H9 (cell line): Measurements from ENCODE around the gene ITGB3. TPM values are rescaled to one million over a fixed set of nuclear protein-coding genes. Genes with fewer than 3 reads are reported as not detected.
"Not testable (repeated sequence)": the region's sequence is repeated elsewhere in the genome, so short reads cannot be mapped to it uniquely, and the experiment has no call there.

ENCODE experiments used
- DNase-seq: peaks from one replicate; pipeline ENCODE4 v3.0.0-alpha.2; 2017
- H2AFZ ChIP-seq: one replicate; pipeline ENCODE4 v1.6.1; 2013; ENCODE audit warnings: mild to moderate bottlenecking, low read length, control low read depth, moderate library complexity
- H2AK5ac ChIP-seq: 2 replicates; pipeline ENCODE4 v1.6.1; 2013; ENCODE audit warnings: low read length, control low read depth, mixed read lengths; ENCODE audit not compliant: insufficient read length
- H2BK120ac ChIP-seq: one replicate; pipeline ENCODE4 v1.6.1; 2013; ENCODE audit warnings: low read depth, mild to moderate bottlenecking, low read length, control low read depth, inconsistent platforms; ENCODE audit not compliant: poor library complexity, severe bottlenecking
- H2BK12ac ChIP-seq: 2 replicates; pipeline ENCODE4 v1.6.1; 2013; ENCODE audit warnings: low read length, control low read depth, mixed read lengths, low read depth; ENCODE audit not compliant: insufficient read length
- H2BK15ac ChIP-seq: 2 replicates; pipeline ENCODE4 v1.6.1; 2013; ENCODE audit warnings: low read depth, low read length, control low read depth
- H2BK20ac ChIP-seq: one replicate; pipeline ENCODE4 v1.6.1; 2013; ENCODE audit warnings: low read depth, mild to moderate bottlenecking, low read length, control low read depth, inconsistent platforms; ENCODE audit not compliant: poor library complexity, severe bottlenecking
- H2BK5ac ChIP-seq: 2 replicates; pipeline ENCODE4 v1.6.1; 2013; ENCODE audit warnings: low read length, control low read depth, mixed read lengths; ENCODE audit not compliant: insufficient read length
- H3K14ac ChIP-seq: 2 replicates; pipeline ENCODE4 v1.6.1; 2013; ENCODE audit warnings: low read length, control low read depth; ENCODE audit not compliant: insufficient read depth
- H3K18ac ChIP-seq: 2 replicates; pipeline ENCODE4 v1.6.1; 2013; ENCODE audit warnings: low read depth, mild to moderate bottlenecking, mixed read lengths, low read length, control low read depth; ENCODE audit not compliant: insufficient read length
- H3K23ac ChIP-seq: 2 replicates; pipeline ENCODE4 v1.6.1; 2013; ENCODE audit warnings: low read length, control low read depth, mixed read lengths, low read depth; ENCODE audit not compliant: insufficient read length
- H3K23me2 ChIP-seq: 2 replicates; pipeline ENCODE4 v1.6.1; 2013; ENCODE audit warnings: low read depth, mild to moderate bottlenecking, mixed read lengths, low read length, control low read depth; ENCODE audit not compliant: insufficient read length, poor library complexity, severe bottlenecking
- H3K27ac ChIP-seq: 2 replicates; pipeline ENCODE4 v1.5.1; 2013; ENCODE audit warnings: low read length, control low read depth, mixed read lengths, low read depth; ENCODE audit not compliant: insufficient read length
- H3K27me3 ChIP-seq: 2 replicates; pipeline ENCODE4 v1.6.1; 2013; ENCODE audit warnings: low read length, control low read depth, inconsistent platforms; ENCODE audit not compliant: insufficient read depth
- H3K4ac ChIP-seq: 2 replicates; pipeline ENCODE4 v1.6.1; 2013; ENCODE audit warnings: low read depth, mild to moderate bottlenecking, control low read depth, inconsistent platforms, low read length, moderate library complexity
- H3K4me1 ChIP-seq: 2 replicates; pipeline ENCODE4 v1.6.1; 2013; ENCODE audit warnings: low read length, control low read depth, inconsistent platforms; ENCODE audit not compliant: insufficient read depth
- H3K4me2 ChIP-seq: 2 replicates; pipeline ENCODE4 v1.6.1; 2013; ENCODE audit warnings: low read length, control low read depth, mixed read lengths; ENCODE audit not compliant: insufficient read length, insufficient read depth
- H3K56ac ChIP-seq: 2 replicates; pipeline ENCODE4 v1.6.1; 2013; ENCODE audit warnings: low read depth, mild to moderate bottlenecking, mixed read lengths, low read length, control low read depth; ENCODE audit not compliant: insufficient read length
- H3K79me1 ChIP-seq: 2 replicates; pipeline ENCODE4 v1.6.1; 2013; ENCODE audit warnings: low read depth, mild to moderate bottlenecking, moderate library complexity, low read length, control low read depth, inconsistent platforms; ENCODE audit not compliant: insufficient read depth, poor library complexity, severe bottlenecking
- H3K79me2 ChIP-seq: 2 replicates; pipeline ENCODE4 v1.6.1; 2013; ENCODE audit warnings: low read length, control low read depth, inconsistent platforms; ENCODE audit not compliant: insufficient read depth
- H3K9ac ChIP-seq: 2 replicates; pipeline ENCODE4 v1.6.1; 2013; ENCODE audit warnings: low read length, control low read depth, mixed read lengths; ENCODE audit not compliant: insufficient read length; ENCODE audit errors: extremely low read depth
- H3K9me3 ChIP-seq: one replicate; pipeline ENCODE4 v1.6.1; 2013; ENCODE audit warnings: low read depth, low read length, inconsistent platforms; ENCODE audit not compliant: control insufficient read depth
- H3T11ph ChIP-seq: one replicate; pipeline ENCODE4 v1.6.1; 2013; ENCODE audit warnings: mild to moderate bottlenecking, low read length, control low read depth, inconsistent platforms
- H4K20me1 ChIP-seq: one replicate; pipeline ENCODE4 v1.6.1; 2013; ENCODE audit not compliant: control insufficient read depth, insufficient read length, insufficient read depth
- H4K5ac ChIP-seq: 2 replicates; pipeline ENCODE4 v1.6.1; 2013; ENCODE audit warnings: low read depth, mild to moderate bottlenecking, mixed read lengths, low read length, control low read depth; ENCODE audit not compliant: insufficient read length
- H4K8ac ChIP-seq: replicated peaks from 2 replicates; pipeline ENCODE4 v1.6.1; 2013; ENCODE audit warnings: low read length, control low read depth, mixed read lengths, low read depth; ENCODE audit not compliant: insufficient read length
- H4K91ac ChIP-seq: 2 replicates; pipeline ENCODE4 v1.6.1; 2013; ENCODE audit warnings: low read depth, mild to moderate bottlenecking, moderate library complexity, mixed read lengths, low read length, control low read depth; ENCODE audit not compliant: insufficient read length
- H3K27ac Mint-ChIP-seq, 3 experiments: 2 replicates in 2 of 3; 3 replicates in 1 of 3; pipeline ENCODE4 v1.8.0; 2020 to 2021; ENCODE audit warnings: mixed read lengths in 3 of 3, mild to moderate bottlenecking in 1 of 3, moderate library complexity in 1 of 3
- H3K27me3 Mint-ChIP-seq: 2 replicates; pipeline ENCODE4 v1.8.0; 2021; ENCODE audit warnings: low read depth, mild to moderate bottlenecking, moderate library complexity, mixed read lengths
- H3K36me3 Mint-ChIP-seq, 3 experiments: 2 replicates in 2 of 3; 3 replicates in 1 of 3; pipeline ENCODE4 v1.8.0; 2020 to 2021; ENCODE audit warnings: low read depth in 3 of 3, mixed read lengths in 3 of 3; ENCODE audit not compliant: insufficient read depth in 1 of 3
- H3K4me1 Mint-ChIP-seq, 2 experiments: 2 replicates each; pipeline ENCODE4 v1.8.0; 2020; ENCODE audit warnings: mixed read lengths in 2 of 2
- H3K4me3 Mint-ChIP-seq, 2 experiments: 2 replicates in 1 of 2; 3 replicates in 1 of 2; pipeline ENCODE4 v1.8.0; 2020 to 2021; ENCODE audit warnings: mild to moderate bottlenecking in 2 of 2, mixed read lengths in 2 of 2, moderate library complexity in 1 of 2
- H3K9me3 Mint-ChIP-seq, 2 experiments: 2 replicates in 1 of 2; 3 replicates in 1 of 2; pipeline ENCODE4 v1.8.0; 2020; ENCODE audit warnings: mild to moderate bottlenecking in 2 of 2, mixed read lengths in 2 of 2, moderate library complexity in 1 of 2
- CTCF ChIP-seq: fragments of 200-600 bp; sonication (generic); conservative IDR thresholded peaks from 3 replicates; pipeline ENCODE4 v1.8.0; 2021; ENCODE audit warnings: antibody characterized with exemption, mild to moderate bottlenecking
- WGBS: extraction: QIAGEN DNeasy Blood & Tissue Kit; methylation state at CpG from one replicate; pipeline ENCODE4 v1.1.7; 2013; ENCODE audit warnings: missing lambda C conversion rate, low lambda C conversion rate, mixed read lengths; ENCODE audit not compliant: insufficient read length; ENCODE audit errors: extremely low coverage; 5-methylcytosine and 5-hydroxymethylcytosine counted together
- total RNA-seq: library from RNA; stranded (reverse); gene quantifications from 2 replicates; pipeline ENCODE4 v1.2.1, GENCODE V29; 2021

The ITGB3 gene
- total RNA-seq, 1 experiment from 2014 or later = not detected

- DNase-seq = no peak
- no peak overlapping the region for H2AFZ ChIP-seq
- peaks cover 13 to 22% of the 10 kb centered on the region in 2 experiments for H3K9me3 Mint-ChIP-seq
- H3K27ac ChIP-seq = no peak overlapping the region
- H3K27me3 Mint-ChIP-seq = peaks cover 33% of the 10 kb centered on the region
- no peak overlapping the region for H3K9ac ChIP-seq
- no peak overlapping the region for H4K5ac ChIP-seq
- H3K4me2 ChIP-seq = no peak overlapping the region
- no peak overlapping the region for H3K27ac Mint-ChIP-seq
- no peak overlapping the region for H3K56ac ChIP-seq
- no peak overlapping the region for H2BK15ac ChIP-seq
- H3K4me1 ChIP-seq = peaks cover 5% of the 10 kb centered on the region; the same call in 1 of the 2 replicates
- H3K23me2 ChIP-seq = no peaks in the 10 kb centered on the region
- no peak overlapping the region for H2BK20ac ChIP-seq
- H2AK5ac ChIP-seq = no peak overlapping the region
- no peak overlapping the region for H4K91ac ChIP-seq
- H3K36me3 Mint-ChIP-seq = peaks cover 0 to 13% (median 9%) of the 10 kb centered on the region in 3 experiments; a peak in 4 of 7 replicates
- no peaks in the 10 kb centered on the region for H3K79me1 ChIP-seq
- no peaks in the 10 kb centered on the region for H4K20me1 ChIP-seq
- H3K4me1 Mint-ChIP-seq = peaks cover 20 to 21% of the 10 kb centered on the region in 2 experiments
- H3K4ac ChIP-seq = no peak overlapping the region
- H3K14ac ChIP-seq = no peak overlapping the region
- WGBS = no CpG with 5 or more reads among the region's 5 CpGs
- no peak overlapping the region for H4K8ac ChIP-seq
- no peak overlapping the region for H3T11ph ChIP-seq
- no peak overlapping the region for H2BK12ac ChIP-seq
- H3K27me3 ChIP-seq = no peaks in the 10 kb centered on the region
- no peak overlapping the region for H3K23ac ChIP-seq
- no peak overlapping the region for H2BK120ac ChIP-seq
- no peaks in the 10 kb centered on the region for H3K79me2 ChIP-seq
- H3K18ac ChIP-seq = no peak overlapping the region
- TF ChIP-seq CTCF = no peak
- no peaks in the 10 kb centered on the region for H3K9me3 ChIP-seq
- H3K4me3 Mint-ChIP-seq = no peak overlapping the region
- no peak overlapping the region for H2BK5ac ChIP-seq
Observed at GRCh38 chr17:47223460-47223859, 30.2 kb upstream of the ITGB3 start.

- H2BK20ac ChIP-seq, H2AK5ac ChIP-seq, H4K8ac ChIP-seq, H2BK15ac ChIP-seq, H3K4me1 ChIP-seq, H2BK120ac ChIP-seq, H3K18ac ChIP-seq, H3K79me1 ChIP-seq, H3K27me3 ChIP-seq, H4K20me1 ChIP-seq, H3K27ac Mint-ChIP-seq, H3K14ac ChIP-seq, H3K4ac ChIP-seq, H4K91ac ChIP-seq, H3K79me2 ChIP-seq, H2BK12ac ChIP-seq, H4K5ac ChIP-seq, H3K27ac ChIP-seq, H3K9ac ChIP-seq, H3K23me2 ChIP-seq, H3K23ac ChIP-seq, DNase-seq, H3K4me3 Mint-ChIP-seq, H3K9me3 ChIP-seq, H2BK5ac ChIP-seq, H2AFZ ChIP-seq, H3K56ac ChIP-seq, H3K4me2 ChIP-seq, H3T11ph ChIP-seq: not testable (repeated sequence)
- Mint-ChIP-seq H3K9me3 (peaks cover 13 to 22% of the 10 kb centered on the region in 2 experiments), H3K4me1 (peaks cover 20 to 21% of the 10 kb centered on the region in 2 experiments), H3K27me3 (peaks cover 31% of the 10 kb centered on the region), H3K36me3 (peaks cover 0 to 13% (median 9%) of the 10 kb centered on the region in 3 experiments; a peak in 4 of 7 replicates)
- no CpG with 5 or more reads among the region's 2 CpGs for WGBS
Observed at GRCh38 chr17:47224077-47224476, 29.6 kb upstream of the ITGB3 start.
